Middle frontal gyrus (tissue), 1 donor: ENCODE measurements around the gene CRPPA.
"Not testable (repeated sequence)": the region's sequence is repeated elsewhere in the genome, so short reads cannot be mapped to it uniquely, and the experiment has no call there.

Experiments used
- DNase-seq: peaks from one replicate; pipeline ENCODE4 v3.0.0-alpha.2; 2015; ENCODE audit warnings: low spot score; ENCODE audit errors: extremely low spot score

CRPPA gene

DNA sequence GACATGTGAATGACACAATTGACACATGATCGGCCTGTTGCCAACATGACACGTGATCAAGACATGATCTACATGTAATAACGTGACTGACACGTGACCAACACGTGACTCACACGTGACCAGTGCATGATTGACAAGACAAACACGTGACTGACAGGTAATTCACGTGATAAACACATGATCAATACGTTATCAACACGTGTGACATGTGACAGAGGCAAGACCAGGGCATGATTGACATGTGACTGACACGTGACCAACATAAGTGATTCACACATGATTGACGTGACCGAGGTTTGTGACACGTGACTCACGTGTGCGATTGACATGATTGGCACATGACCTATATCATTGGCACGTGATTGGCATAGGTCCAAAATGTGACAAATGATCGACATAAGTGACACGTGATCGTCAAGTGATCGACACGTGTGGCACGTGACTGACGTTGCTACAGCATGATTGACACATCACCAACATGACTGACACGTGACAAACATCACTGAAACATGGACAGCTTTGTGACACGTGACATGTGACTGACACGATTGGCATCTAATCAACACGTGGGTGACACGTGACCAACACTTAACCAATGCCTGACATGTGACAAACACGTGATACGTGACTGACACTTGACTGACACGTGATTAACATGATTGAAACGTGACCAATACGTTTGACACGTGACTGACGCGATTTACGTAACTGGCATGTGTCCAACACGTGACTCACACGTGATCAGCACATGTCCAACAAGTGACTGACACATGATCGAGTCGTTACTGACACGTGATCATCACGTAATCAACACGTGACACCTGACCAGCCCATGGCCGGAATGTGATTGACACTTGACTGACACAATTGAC is 23.0 kb downstream of the CRPPA start:
- no peak for DNase-seq

GRCh38 chr7:16397501-16398145 is 23.7 kb downstream of the CRPPA start:
- DNase-seq: no peak

DNA sequence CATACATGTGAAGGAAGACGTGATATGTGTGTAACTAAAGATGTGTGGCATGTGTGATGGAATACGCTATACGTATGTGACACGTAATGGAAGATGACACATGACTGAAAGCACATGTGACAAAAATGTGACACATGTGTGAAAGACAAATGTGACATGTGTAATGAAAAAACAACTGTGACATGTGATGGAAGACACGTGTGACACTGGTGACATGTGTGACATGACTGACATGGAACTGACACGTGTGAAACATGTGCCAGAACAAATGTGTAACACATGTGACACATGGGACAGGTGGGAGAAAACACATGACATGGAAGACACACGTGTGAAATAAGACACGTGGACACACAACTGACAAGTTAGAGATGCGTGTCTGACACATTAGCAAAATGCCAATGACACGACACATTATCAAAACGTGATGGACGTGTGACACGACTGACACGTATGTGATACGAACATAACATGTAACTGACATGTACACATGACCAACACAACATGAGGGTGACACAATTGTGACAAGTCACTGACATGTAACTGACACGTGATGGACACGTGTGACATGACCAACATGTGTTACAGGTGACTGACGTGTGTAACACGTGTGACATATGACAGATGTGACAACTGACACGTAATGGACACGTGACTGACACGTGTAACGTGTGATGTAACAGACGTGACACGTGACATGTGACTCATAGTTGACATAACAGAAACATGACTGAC is 24.4 kb downstream of the CRPPA start:
- DNase-seq: no peak

DNA sequence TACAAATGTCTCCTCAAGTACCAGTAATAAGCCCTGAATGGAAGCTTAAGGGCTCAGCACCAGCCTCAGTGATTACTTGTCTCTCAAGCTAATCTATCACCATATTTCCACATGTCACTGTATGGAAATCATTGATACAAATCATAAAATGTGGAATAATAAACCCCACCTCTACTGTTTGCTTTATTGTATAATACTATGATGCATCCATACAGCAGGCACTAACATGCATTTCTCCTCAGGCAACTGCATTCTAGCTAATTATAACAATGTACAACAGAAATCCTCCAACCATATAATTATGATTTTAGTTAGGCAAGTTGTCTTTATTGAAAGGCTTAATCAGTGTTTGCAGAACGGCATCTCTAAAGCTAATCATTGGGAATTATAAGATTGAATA is 26.2 kb downstream of the CRPPA start:
- DNase-seq: no peak

GRCh38 chr7:16393862-16394422 is 27.4 kb downstream of the CRPPA start:
- no peak for DNase-seq

DNA sequence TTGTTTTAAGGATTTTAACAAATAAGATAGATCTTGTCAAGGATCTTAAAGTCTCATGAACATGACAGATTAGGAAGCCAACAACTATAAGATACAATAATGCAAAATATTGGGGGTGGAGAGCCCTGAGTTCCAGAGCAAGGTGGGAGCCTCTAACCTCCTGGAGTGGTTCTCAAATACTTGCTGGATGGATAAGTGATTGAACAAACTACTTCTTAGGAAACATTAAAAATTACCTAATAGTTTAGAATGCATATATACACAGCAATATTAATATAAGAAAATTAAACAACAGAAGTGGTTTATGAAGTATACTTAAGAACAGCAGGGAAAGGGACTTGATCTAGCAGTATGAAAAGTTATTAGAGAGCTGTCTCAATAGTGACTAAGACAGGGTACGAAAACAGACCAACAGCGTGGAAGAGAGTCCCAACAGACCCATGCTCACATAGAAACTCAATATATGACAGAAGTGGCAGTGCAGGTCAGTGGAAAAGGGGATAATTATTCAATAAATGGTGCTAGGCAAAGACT is 28.3 kb downstream of the CRPPA start:
- DNase-seq: no peak

DNA sequence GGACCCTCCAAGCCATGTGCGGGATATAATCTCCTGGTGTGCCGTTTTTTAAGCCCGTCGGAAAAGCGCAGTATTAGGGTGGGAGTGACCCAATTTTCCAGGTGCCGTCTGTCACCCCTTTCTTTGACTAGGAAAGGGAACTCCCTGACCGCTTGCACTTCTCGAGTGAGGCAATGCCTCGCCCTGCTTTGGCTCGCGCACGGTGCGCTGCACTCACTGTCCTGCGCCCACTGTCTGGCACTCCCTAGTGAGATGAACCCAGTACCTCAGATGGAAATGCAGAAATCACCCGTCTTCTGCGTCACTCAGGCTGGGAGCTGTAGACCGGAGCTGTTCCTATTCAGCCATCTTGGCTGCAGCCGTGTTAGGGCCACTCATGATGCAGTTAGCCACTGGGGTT is 37.6 kb downstream of the CRPPA start:
- DNase-seq: not testable (repeated sequence)

DNA sequence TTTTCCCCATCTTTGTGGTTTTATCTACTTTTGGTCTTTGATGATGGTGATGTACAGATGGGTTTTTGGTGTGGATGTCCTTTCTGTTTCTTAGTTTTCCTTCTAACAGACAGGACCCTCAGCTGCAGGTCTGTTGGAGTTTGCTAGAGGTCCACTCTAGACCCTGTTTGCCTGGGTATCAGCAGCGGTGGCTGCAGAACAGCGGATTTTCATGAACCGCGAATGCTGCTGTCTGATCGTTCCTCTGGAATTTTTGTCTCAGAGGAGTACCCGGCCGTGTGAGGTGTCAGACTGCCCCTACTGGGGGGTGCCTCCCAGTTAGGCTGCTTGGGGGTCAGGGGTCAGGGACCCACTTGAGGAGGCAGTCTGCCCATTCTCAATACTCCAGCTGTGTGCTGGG is 38.2 kb downstream of the CRPPA start:
- not testable (repeated sequence) for DNase-seq
